Right lobe of liver (tissue), 4 donors: ENCODE measurements around the gene ARFGAP3.

Source experiments
- CTCF ChIP-seq, 4 donors: fragments of 200-600 bp in 3 of 4; fragments of 450-650 bp in 1 of 4; IDR thresholded peaks; one replicate each; pipeline versions ENCODE4 v1.5.1 to v1.8.0; 2016 to 2022; ENCODE audit warnings: antibody characterized with exemption in 4 of 4, mild to moderate bottlenecking in 2 of 4
- POLR2A ChIP-seq: fragments of 450-650 bp; IDR thresholded peaks from one replicate; pipeline ENCODE4 v1.6.1; 2017; ENCODE audit warnings: antibody characterized with exemption, mild to moderate bottlenecking
- donor health status: DM: no; HTN: no; CAD: no.
- donor health status: DM: no; HTN: no; CAD: no.
- donor health status: DM: no; HTN: yes; CAD: no.

DNA sequence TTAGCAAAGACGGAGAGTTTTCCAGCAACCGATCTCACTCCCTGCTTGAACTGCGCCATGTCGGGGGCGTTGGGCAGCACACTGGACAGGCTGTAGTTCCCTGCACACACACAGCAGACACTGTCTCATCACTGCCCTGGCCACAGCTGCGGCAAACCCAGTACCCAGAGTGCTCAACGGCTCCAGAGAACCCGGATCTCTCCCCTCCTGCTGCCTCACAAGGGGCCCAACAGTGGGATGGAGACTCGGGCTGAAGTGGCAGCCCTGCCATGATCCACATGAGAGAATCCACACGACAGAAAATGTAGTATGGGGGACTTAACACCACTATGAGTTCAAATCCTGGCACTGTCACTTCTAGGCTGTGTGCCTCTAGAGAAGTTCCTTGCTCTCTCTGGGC is 58.0 kb downstream of the ARFGAP3 start:
- TF ChIP-seq CTCF (IDR thresholded peaks at IDR 0.05) (no peak), POLR2A (no peak)
